DMS114 treated with DMSO at 0.1 percent for 48 hours (cell line): ENCODE measurements around the gene FAM117A.
"Not testable (repeated sequence)": the region's sequence is repeated elsewhere in the genome, so short reads cannot be mapped to it uniquely, and the experiment has no call there.

ENCODE experiments used
- DNase-seq: peaks from one replicate; lab custom pipeline; 2025; ENCODE audit not compliant: unreplicated experiment; lab: John Stamatoyannopoulos, UW

The FAM117A gene

DNA sequence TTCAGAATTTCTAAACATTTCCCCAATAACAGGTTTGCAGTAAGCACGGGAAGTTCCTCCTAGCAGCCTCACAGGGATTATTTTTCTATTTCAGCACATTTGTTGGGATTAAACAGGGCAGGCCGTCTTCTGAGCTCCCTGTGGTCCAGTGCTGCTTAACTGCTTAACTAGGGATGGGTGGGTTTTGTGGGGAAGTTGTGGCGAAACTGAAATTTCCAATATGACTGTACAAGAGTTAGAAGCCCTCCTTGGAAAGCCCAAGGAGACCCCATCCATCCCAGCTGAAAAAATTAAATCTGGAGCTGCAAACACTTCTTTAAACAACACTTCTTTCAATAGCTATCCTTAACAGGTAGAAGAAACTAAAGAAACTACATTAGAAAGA is 22.2 kb downstream of the FAM117A start:
- DNase-seq, result no peak

DNA sequence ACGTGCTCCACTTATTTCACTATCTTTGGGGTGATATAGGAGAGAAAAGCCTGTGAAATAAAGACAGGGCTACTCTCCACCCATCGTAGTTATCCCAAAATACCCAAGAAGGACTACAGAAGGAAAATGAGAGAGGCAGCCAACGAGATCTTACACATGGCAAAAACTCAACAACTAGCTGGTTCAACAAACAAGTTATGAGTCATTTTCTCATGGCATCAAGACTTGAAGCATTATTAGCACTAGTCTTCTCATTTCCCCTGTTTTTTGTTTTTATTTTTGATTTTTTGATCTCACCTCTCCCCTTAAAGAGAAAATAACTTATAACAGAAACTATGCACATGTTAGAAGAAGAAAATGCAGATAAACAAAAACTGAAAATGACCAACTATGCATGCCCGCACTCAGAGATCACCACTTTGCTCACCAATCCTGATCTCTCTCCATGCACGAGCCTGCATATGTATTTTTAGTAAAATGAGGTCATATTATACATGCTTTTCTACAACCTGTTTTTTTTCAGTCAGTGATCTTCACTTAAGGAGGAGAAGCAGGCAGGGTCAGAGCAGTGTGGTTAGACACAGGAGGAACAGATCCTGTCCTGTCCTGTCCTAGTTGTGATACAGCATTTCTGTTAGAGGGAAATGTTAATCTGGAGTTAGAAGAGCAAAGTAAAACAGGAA is 22.8 kb downstream of the FAM117A start:
- DNase-seq, result no peak

GRCh38 chr17:49739641-49740271 is 24.2 kb downstream of the FAM117A start:
- no peak for DNase-seq

DNA sequence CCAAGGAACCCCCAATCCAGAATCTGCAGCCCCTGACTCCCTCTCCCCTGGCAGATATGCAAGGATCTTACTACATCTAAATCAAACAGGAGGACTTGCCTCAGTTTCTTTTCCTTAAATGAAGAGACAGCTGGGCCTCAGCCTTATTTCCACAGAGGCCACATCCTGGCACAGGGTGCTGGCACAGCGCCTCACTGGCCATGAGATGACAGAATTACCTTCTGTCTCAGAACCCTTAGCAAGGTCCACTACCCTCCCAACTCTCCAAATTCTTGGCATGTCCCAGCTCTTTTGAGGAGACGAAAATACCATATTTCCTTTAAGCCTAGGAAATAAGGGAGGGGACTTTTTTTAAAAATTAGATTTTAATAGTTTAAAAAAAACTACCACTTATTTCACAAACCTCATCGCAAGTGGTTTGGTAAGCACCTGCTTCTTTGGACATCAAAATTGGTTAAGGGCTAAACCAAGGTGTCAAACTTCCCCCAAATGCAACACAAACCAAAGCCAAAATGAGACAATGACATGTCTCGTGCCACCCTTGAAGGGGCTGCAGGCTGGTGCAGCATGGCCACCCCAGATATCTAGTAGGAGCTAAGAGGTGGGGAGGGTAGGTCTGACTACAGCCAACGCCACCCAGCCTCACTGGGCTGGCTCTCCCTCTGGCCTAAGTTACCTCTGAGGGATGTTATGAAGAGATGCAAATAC is 25.3 kb downstream of the FAM117A start:
- DNase-seq, result no peak

DNA sequence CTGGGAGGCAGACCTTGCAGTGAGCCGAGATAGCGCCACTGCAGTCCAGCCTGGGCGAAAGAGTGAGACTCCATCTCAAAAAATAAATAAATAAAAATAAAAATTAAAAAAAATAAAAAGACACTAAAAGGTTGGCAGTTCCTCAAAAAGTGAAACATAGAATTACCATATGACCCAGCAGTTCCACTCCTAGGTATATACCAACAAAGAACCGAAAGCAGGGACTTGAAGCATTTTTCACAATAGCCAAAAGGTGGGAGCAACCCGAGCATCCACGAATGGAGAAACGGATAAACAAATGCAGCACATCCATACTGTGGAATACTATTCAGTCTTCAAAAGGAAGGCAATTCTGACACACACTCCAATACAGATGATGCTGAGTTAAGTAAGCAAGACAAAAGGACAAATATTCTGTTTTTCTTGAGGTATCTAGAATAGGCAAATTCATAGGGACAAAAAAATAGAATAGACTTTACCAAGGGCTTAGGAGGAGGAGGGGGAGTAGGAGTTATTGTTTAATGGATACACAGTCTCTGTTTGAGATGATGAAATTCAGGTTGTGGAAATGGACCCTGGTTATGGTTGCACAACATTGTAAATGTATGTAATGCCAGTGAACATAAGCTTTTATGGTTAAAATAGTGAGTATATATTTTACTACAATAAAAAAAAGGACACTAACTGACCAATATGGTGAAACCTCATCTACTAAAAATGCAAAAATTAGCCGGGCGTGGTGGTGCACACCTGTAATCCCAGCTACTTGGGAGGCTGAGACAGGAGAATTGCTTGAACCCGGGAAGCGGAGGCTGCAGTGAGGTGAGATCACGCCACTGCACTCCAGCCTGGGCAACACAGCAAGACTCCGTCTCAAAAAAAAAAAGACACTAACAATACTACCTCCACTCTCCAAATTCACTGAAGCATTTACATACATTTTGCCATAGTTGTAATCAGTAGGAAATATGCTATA is 29.1 kb downstream of the FAM117A start:
- no peak for DNase-seq

DNA sequence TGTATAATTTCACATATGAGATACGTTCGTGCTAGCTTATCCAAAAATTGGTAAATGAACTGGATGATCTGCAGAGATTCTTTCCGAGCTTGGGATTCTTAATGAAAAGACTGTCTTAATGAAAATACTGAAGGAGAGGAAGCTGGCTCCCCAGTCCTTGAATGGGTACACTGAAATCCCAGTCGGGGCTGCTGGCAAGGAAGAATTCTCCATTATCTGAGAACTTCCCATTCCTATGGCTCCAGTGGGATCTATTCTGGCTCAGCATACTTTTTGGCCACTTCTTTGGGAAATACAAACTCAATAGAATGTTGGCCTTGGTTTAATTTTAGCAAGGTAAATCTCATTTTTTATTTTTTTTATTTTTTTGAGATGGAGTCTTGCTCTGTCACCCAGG is 32.5 kb downstream of the FAM117A start:
- DNase-seq, result no peak

DNA sequence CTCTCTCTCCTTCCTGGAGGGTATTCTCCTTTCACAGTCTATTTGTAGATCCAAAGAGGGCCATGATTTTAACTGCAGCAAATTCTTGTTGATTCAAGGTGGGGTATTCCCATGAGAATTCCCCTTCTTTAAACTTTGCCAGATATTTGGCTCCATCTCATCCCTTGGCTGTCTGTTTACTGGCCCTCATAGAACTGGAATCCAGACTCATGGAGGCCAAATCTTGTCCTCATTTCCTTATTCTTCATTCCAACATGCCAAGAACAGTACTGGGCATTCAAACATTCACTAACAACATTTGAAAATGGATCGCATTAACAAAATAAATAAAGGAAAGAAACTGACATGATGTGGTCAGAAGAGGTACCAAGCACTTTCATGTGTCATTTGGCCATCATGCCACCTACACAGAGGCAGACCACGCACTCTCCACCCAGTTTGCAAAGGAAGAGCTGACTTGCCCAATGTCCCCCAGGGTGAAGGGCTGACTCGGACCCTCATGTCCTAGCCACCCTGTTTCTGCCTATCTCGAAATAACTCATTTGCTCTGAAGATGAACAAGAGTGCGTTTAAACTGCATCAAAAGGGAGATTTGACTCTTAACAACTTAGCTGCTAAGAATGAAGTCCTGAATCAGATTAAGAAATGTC is 33.0 kb downstream of the FAM117A start:
- DNase-seq, result no peak

- no peak for DNase-seq
These were observed 33.7 kb downstream of the FAM117A start for GRCh38 chr17:49730078-49730784.

- no peak for DNase-seq
These were observed 34.9 kb downstream of the FAM117A start for GRCh38 chr17:49729069-49729468.

- DNase-seq, result no peak
These were observed 35.5 kb downstream of the FAM117A start for GRCh38 chr17:49728425-49728824.

- no peak for DNase-seq
These were observed 36.6 kb downstream of the FAM117A start for GRCh38 chr17:49727380-49727779.

DNA sequence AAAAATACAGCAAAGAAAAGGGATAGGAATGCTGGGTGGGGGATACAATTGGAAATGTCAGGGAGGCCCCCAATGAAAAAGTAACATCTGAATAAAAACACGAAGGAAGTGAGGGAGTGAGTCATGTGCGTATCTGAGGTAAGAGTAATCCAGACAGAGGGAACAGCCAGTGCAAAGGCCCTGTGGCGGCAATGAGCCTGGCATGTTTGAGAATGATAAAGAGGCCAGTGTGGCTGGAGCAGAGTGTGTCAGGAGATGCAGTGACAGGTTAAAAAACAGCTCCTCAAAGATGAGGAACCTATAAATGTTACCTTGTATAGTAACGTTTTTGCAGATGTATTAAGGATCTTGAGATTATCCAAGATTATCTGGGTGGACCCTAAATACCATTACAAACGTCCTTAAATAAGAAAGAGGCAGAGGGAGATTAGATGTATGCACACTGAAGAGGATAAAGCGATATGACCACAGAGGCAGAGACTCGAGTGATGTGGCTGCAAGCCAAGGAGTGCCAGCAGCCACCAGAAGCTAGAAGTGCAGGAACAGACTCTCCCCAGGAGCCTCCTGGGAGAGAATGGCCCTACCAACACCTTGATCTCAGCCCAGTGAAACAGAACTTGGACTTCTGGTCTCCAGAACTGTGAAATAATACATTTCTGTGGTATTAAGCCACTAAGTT is 38.3 kb downstream of the FAM117A start:
- DNase-seq, result no peak

DNA sequence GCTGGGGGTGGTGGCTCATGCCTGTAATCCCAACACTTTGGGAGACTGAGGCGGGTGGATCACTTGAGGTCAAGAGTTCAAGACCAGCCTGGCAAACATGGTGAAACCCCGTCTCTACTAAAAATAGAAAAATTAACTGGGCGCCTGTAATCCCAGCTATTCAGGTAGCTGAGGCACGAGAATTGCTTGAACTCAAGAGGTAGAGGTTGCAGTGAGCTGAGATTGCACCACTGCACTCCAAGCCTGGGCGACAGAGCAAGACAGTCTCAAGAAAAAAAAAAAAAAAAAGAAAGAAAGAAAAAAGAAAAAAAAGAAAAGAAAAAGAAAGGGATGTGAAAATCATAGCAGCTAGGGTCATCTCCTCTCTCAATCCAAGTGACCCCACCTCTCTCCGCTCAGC is 39.4 kb downstream of the FAM117A start:
- DNase-seq, result not testable (repeated sequence)

- no peak for DNase-seq
These were observed 40.5 kb downstream of the FAM117A start for GRCh38 chr17:49723423-49723822.

DNA sequence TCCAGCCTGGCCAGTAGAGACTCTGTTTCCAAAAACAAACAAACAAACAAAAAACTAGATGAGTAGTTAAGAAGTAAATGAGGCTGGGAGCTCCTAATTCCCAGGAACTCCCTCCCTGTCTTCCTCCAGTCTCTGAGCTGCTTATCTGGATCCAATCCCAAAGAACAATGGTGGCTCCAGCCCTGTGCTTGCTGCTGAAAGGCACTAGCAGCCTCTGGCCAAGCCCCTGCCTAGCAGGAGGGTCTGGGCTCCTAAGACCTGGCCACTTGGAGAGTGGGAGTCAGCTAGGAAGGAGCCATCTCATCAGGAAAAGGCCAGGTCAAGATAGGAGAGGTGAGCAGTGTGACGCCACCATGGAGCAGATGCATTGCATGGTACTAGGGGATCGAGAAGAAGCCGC is 41.9 kb downstream of the FAM117A start:
- no peak for DNase-seq

- DNase-seq, result no peak
These were observed 46.5 kb downstream of the FAM117A start for GRCh38 chr17:49717371-49717861.

DNA sequence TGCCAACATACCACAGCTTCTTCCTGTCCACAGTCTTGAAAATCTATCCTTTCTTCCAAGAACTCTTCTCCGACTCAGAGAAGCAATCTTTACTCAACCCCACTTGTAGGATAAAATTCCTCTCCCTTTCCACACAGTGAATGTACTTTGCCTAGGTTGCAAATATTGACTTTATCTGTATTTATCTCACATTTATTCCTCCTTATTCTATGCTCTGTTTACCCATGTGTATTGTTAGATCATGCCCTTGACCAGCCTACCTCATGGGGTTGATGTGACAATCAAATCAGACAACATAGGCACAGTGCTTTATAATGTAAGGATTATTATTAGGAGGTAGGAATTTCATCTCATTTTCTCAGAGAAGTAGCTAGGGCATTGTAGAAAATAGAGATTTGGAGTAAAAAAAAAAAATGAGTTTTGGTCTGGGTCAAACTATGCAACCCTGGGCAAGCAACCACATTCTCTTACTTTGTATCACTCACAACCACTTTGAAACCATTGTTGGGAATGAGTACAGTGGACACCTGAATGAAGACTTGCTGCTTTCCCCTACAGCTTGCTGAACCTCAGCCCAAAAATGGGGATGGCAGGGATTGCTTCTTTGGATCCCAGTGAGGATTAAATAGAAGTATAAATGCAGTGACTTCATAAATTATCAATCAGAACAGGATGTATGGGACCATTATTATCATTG is 47.1 kb downstream of the FAM117A start:
- DNase-seq, result no peak

GRCh38 chr17:49715717-49716279 is 48.1 kb downstream of the FAM117A start:
- no peak for DNase-seq
